Superior temporal gyrus (tissue), 1 donor: ENCODE data around the gene OR51A2.
"Not testable (repeated sequence)": the region's sequence is repeated elsewhere in the genome, so short reads cannot be mapped to it uniquely, and the experiment has no call there.

Source experiments
- DNase-seq: peaks from one replicate; pipeline ENCODE4 v3.0.0-alpha.2; 2016; ENCODE audit errors: extremely low spot score

Gene OR51A2

GRCh38 chr11:4955613-4956012 lies at the start of gene OR51A2:
OR51A2 (minus strand) TSS chr11:4955713; CDS start chr11:4955713, 0 bp downstream.
- DNase-seq, result not testable (repeated sequence)

GRCh38 chr11:5004424-5005274 lies 49.1 kb upstream of the OR51A2 start:
- peak; percentile 79 for DNase-seq

- no peak for DNase-seq
Observed at GRCh38 chr11:4994551-4994950, 39.0 kb upstream of the OR51A2 start, which contains the start of gene OR51L1. OR51L1 (plus strand) TSS chr11:4994851; CDS start chr11:4998983, 4,132 bp downstream.

GRCh38 chr11:4991060-4991459 lies 35.5 kb upstream of the OR51A2 start:
- DNase-seq, result no peak

GRCh38 chr11:4983841-4984240 lies 28.3 kb upstream of the OR51A2 start:
- no peak for DNase-seq

GRCh38 chr11:4982678-4983077 lies 27.2 kb upstream of the OR51A2 start:
- no peak for DNase-seq

- no peak for DNase-seq
Observed at GRCh38 chr11:4979036-4979435, 23.5 kb upstream of the OR51A2 start.

GRCh38 chr11:4975436-4975835 lies 19.9 kb upstream of the OR51A2 start:
- DNase-seq, result no peak

- DNase-seq, result no peak
Observed at GRCh38 chr11:4962816-4963215, 7.3 kb upstream of the OR51A2 start.

- no peak for DNase-seq
Observed at GRCh38 chr11:4960877-4961276, 5.4 kb upstream of the OR51A2 start.

GRCh38 chr11:4957396-4957795 lies 1.9 kb upstream of the OR51A2 start:
- DNase-seq, result no peak

- no peak for DNase-seq
Observed at GRCh38 chr11:4947505-4947904, 8.0 kb downstream of the OR51A2 start, which contains the start of gene OR51A4. OR51A4 (minus strand) TSS chr11:4947605; CDS start chr11:4947100, 505 bp downstream.

- DNase-seq, result no peak
Observed at GRCh38 chr11:4936745-4937144, 18.8 kb downstream of the OR51A2 start.

- DNase-seq, result no peak
Observed at GRCh38 chr11:4932751-4933150, 22.8 kb downstream of the OR51A2 start.

GRCh38 chr11:4926608-4927007 lies 28.9 kb downstream of the OR51A2 start:
- DNase-seq, result no peak

- DNase-seq, result no peak
Observed at GRCh38 chr11:4924239-4924638, 31.3 kb downstream of the OR51A2 start, which contains the start of gene OR51G1. OR51G1 (minus strand) TSS chr11:4924339; CDS start chr11:4924339, 0 bp downstream.

GRCh38 chr11:4922304-4922703 lies 33.2 kb downstream of the OR51A2 start:
- no peak for DNase-seq

GRCh38 chr11:4921796-4922195 lies 33.7 kb downstream of the OR51A2 start:
- DNase-seq, result no peak

GRCh38 chr11:4919250-4919649 lies 36.3 kb downstream of the OR51A2 start, which contains the start of gene OR51G2:
OR51G2 (minus strand) TSS chr11:4919350; CDS start chr11:4915663, 3,687 bp downstream.
- DNase-seq, result no peak

- no peak for DNase-seq
Observed at GRCh38 chr11:4916581-4916980, 38.9 kb downstream of the OR51A2 start.
